GM12874 (cell line): ENCODE results near the gene KRT2.

Source experiments
- CTCF ChIP-seq: IDR thresholded peaks from 2 replicates; pipeline ENCODE4 v1.5.1; 2011; ENCODE audit warnings: low read depth, mild to moderate bottlenecking, control low read depth, low read length, moderate library complexity; ENCODE audit not compliant: insufficient read depth

Gene KRT2

GRCh38 chr12:52677671-52678070, 25.7 kb upstream of the KRT2 start:
- no peak for TF ChIP-seq CTCF

- TF ChIP-seq CTCF, result no peak
Measured at GRCh38 chr12:52677126-52677525, 25.1 kb upstream of the KRT2 start.

- TF ChIP-seq CTCF, result no peak
Measured at GRCh38 chr12:52676163-52676562, 24.2 kb upstream of the KRT2 start.

GRCh38 chr12:52675301-52675701, 23.3 kb upstream of the KRT2 start:
- TF ChIP-seq CTCF, result no peak

- no peak for TF ChIP-seq CTCF
Measured at GRCh38 chr12:52674433-52674775, 22.4 kb upstream of the KRT2 start.

- TF ChIP-seq CTCF, result no peak
Measured at GRCh38 chr12:52673713-52674432, 21.9 kb upstream of the KRT2 start.

GRCh38 chr12:52673217-52673616, 21.2 kb upstream of the KRT2 start:
- TF ChIP-seq CTCF, result no peak
